Measurements from ENCODE around the gene PARVB.

PARVB gene, protein sequence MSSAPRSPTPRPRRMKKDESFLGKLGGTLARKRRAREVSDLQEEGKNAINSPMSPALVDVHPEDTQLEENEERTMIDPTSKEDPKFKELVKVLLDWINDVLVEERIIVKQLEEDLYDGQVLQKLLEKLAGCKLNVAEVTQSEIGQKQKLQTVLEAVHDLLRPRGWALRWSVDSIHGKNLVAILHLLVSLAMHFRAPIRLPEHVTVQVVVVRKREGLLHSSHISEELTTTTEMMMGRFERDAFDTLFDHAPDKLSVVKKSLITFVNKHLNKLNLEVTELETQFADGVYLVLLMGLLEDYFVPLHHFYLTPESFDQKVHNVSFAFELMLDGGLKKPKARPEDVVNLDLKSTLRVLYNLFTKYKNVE

DNA sequence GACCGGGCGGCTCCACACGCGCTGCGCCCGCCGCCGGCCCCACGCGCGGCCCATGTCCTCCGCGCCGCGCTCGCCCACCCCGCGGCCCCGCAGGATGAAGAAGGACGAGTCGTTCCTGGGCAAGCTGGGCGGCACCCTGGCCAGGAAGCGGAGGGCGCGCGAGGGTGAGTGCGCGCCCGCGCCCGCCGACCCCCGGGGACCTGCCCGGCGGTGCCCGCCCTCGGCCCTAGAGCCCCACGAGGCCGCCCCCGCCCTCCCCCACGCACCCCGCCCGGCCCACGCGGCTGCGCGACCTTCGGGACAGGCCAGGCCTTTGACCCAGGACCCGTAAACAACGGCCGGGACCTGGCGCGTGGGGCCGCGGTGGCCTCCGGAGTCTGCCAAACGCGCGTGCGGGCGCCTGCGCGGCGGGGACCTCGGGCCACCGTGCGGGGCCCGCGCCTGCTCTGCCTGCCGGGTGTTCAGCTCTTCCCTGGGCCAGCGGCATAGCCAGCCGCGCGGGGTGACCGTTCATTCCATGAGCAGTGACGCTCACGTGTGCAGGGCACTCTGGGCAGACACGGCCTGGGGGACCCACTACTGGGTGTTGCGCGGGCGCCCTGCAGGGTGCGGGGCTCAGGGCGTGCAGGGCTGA is at the start of gene PARVB:
Gene PARVB (plus strand): TSS at position 15 of the 634 bp plus-strand sequence. CDS start 38 bp downstream, at position 53.
- no peak for DNase-seq (ENCODE audit: low spot score)

DNA sequence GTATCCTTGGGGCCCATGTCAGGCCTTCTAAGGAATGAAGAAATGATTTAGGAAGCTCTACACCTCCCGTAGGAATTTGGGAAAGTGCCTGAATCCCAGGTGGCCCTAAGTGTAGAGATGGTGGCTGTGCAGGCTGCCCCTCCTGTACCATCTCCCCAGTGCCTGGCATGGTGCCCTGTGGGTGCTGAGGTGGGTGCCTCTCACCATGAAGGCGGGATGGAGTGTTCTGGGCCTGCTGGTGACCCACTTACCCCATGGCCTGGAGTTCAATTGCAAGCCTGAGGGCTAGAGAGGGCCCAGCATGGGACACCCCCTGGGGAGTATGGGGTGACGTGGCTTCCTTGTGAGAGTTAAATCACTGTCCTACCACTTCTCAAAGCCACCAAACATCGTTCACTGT is 49.1 kb upstream of the PARVB start:
- no peak for DNase-seq (ENCODE audit: low spot score)

DNA sequence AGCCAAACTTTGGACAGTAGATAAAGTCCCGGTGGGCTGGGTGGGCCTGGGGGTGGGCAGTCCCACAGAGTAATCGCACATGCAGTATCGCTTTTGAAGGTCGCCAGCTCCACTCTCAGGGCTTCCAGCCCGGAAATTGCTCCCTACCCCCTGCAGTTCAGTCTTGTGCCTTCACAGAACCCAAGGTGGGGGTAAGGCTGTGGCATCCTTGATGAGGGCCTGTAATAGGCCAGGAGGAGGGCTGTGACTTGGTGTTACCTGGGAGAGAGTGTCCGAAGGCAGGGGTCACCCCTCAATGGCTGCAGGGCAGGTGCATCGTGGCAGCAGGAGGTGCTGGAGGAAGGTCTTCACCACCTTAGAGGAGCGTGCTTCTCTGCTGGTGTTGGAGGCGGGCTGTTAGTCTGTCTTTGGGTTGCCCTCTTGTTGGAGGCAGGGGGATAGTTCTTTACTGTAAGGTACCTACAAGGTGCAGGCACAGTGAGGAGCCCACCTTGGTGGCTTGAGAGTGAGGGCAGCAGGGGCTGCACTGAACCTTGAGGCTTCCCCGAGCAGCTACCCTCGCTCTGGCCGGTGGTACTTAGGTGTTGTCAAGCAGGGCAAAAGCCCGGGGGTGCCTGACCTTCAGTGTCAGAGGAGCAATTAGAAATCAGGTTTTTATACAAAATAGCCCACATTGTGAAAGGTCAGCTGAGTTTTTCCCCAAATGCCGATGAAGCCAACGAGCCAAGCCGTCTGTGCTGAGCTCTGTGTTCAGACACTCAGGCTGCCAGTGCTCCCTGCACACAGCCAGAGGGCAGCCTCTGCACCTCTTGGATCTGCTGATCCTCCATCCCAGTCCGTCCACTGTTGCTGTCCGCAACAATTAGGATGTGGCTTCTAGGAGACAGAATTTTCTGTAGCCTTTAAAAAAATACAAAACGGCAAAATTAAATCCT is 47.0 kb upstream of the PARVB start:
- no peak for DNase-seq (ENCODE audit: low spot score)

DNA sequence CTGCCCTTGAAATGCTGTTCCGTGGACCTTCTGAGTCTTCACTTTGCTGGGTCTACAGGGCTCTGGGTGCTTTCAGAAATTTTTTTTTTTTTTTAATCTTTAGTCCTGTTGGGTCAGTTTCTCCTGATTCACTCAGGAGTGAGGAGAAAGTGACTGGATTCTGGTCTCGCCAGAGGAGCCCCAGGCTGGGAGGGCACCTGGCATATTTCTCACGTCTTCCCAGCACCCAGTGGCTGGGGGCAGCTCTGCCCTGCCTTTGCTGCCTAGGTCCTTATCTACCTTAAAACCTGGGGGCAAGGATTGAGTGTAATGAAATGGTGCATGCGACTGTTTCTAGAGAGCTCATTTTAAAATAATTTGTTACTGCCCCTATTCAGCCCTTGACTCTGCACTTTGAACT is 45.5 kb upstream of the PARVB start:
- no peak for DNase-seq (ENCODE audit: low spot score)

GRCh38 chr22:43980579-43980978 is 43.5 kb upstream of the PARVB start:
- DNase-seq (ENCODE audit: low spot score), result no peak

DNA sequence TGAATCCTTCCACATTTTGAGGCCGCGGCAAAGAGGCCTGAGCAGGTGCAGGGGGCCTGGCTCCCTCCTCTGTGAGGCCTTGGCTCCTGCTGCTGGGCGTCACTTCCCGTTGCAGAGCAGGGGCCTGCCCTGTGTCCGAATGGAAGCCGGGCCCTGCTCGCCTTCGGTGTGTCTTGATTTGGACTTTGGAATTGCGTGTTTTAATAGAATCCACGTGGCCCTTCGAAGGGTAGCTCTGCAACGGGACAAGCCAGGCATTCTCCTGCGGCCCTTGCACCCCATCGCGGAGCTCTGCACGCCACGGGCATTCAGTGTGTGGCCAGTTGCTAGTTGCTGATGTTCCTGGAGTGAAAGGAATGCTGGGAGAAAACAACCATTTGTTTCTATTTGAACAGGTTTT is 43.1 kb upstream of the PARVB start:
- DNase-seq (ENCODE audit: low spot score), result no peak

DNA sequence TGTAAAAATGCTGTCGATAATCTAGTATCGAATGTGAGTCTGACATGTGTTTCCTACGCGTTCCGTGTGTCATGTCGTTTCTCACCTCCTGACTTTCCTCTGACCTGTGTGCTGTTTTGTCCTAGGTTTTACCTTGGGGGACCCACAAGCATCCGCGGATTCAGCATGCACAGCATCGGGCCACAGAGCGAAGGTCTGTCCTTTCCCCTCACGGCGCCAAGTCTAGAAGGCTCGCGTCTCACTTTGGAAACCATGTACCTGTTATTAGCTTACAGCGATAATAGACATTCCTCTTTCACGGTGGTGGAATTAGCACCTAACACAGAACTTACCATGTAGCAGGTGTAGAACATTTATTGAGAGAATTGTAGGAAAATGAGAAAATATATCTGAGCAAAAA is 40.3 kb upstream of the PARVB start:
- DNase-seq (ENCODE audit: low spot score), result no peak

DNA sequence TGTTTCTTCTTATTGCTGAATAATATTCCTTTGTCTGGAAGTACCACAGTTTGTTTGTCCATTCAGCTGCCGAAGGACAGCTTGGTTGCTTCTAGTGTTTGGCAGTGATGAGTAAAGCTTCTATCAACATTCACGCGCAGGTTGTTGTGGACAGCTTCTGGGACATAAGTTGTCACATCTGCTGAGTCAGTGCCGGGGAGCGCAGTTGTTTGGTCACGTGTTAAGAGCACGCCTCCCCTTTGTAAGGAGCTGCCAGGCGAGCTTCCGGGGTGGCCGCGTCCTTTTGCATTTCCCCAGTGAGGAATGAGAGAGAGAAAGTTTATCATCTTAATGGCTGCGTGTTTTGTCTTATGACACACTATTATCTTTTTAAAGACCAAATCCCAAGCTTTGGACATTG is 38.6 kb upstream of the PARVB start:
- no peak for DNase-seq (ENCODE audit: low spot score)

GRCh38 chr22:43988116-43988820 is 35.8 kb upstream of the PARVB start:
- no peak for DNase-seq (ENCODE audit: low spot score)

GRCh38 chr22:43988960-43989359 is 35.1 kb upstream of the PARVB start:
- no peak for DNase-seq (ENCODE audit: low spot score)

GRCh38 chr22:43990044-43990443 is 34.1 kb upstream of the PARVB start:
- DNase-seq (ENCODE audit: low spot score), result no peak

DNA sequence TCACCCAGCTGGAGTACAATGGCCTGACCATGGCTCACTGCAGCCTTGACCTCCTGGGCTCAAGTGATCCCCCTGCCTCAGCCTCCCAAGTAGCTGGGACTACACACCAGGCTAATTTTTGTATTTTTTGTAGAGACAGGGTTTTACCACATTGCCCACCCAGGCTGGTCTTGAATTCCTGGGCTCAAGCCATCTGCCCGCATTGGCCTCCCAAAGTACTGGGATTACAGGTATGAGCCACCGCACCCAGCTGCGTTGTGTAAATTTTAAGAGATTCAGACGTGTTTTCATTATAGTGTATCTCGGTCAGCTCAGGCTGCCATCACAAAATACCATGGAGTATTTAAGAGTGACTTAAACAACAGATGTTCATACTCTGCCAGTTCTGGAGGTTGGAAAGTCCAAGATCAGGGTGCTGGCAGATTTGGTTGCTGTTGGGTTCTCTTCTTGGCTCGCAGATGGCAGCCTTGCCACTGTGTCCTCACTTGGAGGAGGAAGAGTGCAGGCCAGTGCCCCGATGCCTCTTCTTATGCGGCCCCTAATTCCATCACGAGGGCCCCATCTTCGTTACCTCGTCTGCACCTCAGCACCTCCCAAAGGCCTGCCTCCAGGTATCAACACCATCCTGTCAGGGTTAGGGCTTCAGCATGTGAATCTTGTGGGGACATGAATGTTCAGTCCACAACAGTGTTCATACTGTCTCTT is 32.6 kb upstream of the PARVB start:
- no peak for DNase-seq (ENCODE audit: low spot score)

DNA sequence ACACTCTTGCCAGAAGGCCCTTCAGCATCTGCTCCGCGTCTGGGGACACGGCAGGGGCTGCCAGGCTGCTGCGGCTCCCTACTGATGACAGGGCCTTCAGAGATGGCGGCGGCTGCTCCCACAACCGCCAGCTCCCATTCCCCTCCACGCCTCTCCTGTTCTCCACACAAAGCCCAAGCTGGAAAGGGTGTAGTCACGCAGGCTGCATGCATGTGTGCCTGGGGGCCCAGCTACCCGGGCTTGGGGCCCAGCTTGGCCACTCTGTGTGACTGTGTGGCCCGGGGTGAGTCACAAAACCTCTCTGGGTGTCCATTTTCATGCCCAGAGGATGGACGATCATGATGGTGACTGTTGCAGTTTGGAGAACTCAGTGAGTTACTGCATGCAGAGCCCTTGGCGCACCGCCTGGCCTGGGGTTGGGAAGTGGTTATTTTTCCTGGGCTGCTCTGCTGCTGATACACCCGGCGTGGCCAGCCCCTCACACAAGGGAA is 31.7 kb upstream of the PARVB start:
- no peak for DNase-seq (ENCODE audit: low spot score)

DNA sequence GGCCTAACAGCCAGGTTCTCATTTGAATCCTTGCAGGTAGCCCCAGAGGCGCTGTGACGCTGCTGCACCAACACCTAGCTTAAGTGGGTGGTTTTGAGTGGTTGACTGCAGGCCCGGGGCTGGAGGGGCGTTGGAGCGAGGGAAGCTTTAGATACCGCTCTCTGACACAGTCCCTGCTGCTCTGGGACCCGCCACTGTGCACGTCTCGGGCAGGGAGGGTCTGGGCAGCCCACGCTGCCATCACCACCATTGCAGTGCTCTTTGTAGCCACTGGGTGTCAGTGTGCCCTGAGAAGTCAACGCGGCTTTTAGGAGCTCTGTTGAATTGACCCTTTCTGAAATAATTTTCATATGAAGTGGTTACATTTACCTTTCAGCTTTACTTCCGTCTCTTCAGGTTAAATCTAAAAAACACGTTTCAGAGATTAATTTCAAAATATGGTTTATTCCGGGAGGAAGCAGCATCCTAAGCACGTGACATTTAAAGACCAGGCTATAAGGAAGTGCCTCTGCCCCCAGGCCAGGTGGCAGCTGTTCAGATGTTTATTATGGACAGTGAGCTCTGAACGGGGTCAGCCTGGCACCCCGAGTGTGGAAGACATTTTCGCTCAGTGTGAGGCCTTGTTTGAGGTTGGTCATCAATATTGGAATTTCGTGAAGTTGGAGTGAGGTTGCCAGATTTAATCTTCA is 30.9 kb upstream of the PARVB start:
- DNase-seq (ENCODE audit: low spot score), result peak; percentile 56

GRCh38 chr22:43994006-43994405 is 30.1 kb upstream of the PARVB start:
- DNase-seq (ENCODE audit: low spot score), result no peak

GRCh38 chr22:43994416-43994815 is 29.7 kb upstream of the PARVB start:
- no peak for DNase-seq (ENCODE audit: low spot score)

- DNase-seq (ENCODE audit: low spot score), result no peak
These were observed 28.9 kb upstream of the PARVB start for GRCh38 chr22:43995057-43995685.

DNA sequence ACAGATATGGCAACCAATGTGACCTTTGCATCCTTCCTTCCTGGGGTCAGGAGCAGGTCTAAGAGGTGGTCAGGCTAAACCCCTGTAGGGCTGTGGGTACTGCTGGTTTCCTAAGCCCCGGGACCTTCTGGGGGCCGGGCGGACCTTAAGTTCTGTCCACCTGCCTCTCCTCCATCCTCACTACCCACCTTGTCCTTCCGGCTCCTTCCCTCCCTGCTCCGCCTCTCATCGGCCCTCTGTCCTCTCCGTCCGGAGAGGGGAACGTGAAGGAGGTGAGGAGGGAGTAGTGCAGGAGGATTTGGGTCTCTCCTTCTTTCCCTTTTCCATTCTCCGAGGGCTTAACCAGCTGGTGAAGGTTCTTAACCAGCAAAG is 28.3 kb upstream of the PARVB start:
- no peak for DNase-seq (ENCODE audit: low spot score)

GRCh38 chr22:43996170-43996980 is 27.7 kb upstream of the PARVB start:
- DNase-seq (ENCODE audit: low spot score), result peak; percentile 75

GRCh38 chr22:43996981-43997265 is 27.2 kb upstream of the PARVB start:
- no peak for DNase-seq (ENCODE audit: low spot score)
